Measurements from ENCODE around the gene ERVV-1. TPM values are rescaled to one million over a fixed set of nuclear protein-coding genes. Genes with fewer than 3 reads are reported as not detected.

The ERVV-1 gene
- total and polyA plus RNA-seq, 11 donors, result 0.06 TPM; not detected in 10

- peak overlapping the region in 5 of 12 donors; percentile 4 to 27 (median 6) for H3K4me3 ChIP-seq
- ATAC-seq, result peak in 2 of 4 donors; percentile 55 to 56
- peak overlapping the region in 3 of 12 donors; percentile 26 to 54 (median 34) for H3K27ac ChIP-seq
- DNase-seq, result no peak
- H3K9me3 ChIP-seq, result no peaks in the 10 kb centered on the region
- 27 to 37% (median 32%) methylated on average over 5 of the region's 5 CpGs for WGBS, 4 donors
- no peak for TF ChIP-seq POLR2A (IDR thresholded peaks at IDR 0.05)
- TF ChIP-seq CTCF (IDR thresholded peaks at IDR 0.05), result no peak
- H3K36me3 ChIP-seq, result no peaks in the 10 kb centered on the region
- intact Hi-C loops (cut with DNase I), result no loop called here
- peaks cover 0 to 4% (median 0%) of the 10 kb centered on the region in 12 donors for H3K4me1 ChIP-seq
- peaks cover 0 to 30% (median 0%) of the 10 kb centered on the region in 9 donors for H3K27me3 ChIP-seq
Measured at GRCh38 chr19:53007606-53008005, 6.1 kb upstream of the ERVV-1 start.

GRCh38 chr19:53008061-53008778, 5.5 kb upstream of the ERVV-1 start:
- Histone ChIP-seq H3K27me3 (peaks cover 0 to 30% (median 0%) of the 10 kb centered on the region in 9 donors), H3K9me3 (no peaks in the 10 kb centered on the region), H3K27ac (peak overlapping the region in 3 of 12 donors; percentile 26 to 54 (median 34)), H3K36me3 (no peaks in the 10 kb centered on the region), H3K4me3 (peak overlapping the region in 5 of 12 donors; percentile 4 to 27 (median 6)), H3K4me1 (peaks cover 0 to 4% (median 0%) of the 10 kb centered on the region in 12 donors)
- no peak for TF ChIP-seq POLR2A (IDR thresholded peaks at IDR 0.05)
- ATAC-seq, result peak in 1 of 4 donors; percentile 58
- 65 to 85% (median 74%) methylated on average over 25 of the region's 25 CpGs for WGBS, 4 donors
- DNase-seq, result no peak
- intact Hi-C loops (cut with DNase I), result no loop called here

- no peak for TF ChIP-seq CTCF (IDR thresholded peaks at IDR 0.05)
- TF ChIP-seq POLR2A (IDR thresholded peaks at IDR 0.05), result no peak
- ATAC-seq (no peak), DNase-seq (no peak)
- intact Hi-C loops (cut with DNase I), result no loop called here
- H3K36me3 ChIP-seq, result no peaks in the 10 kb centered on the region
- H3K9me3 ChIP-seq, result no peaks in the 10 kb centered on the region
- 37 to 62% (median 57%) methylated on average over 9 of the region's 9 CpGs for whole genome bisulfite sequencing, 4 donors
- no peak overlapping the region for H3K27ac ChIP-seq
- no peak overlapping the region for H3K4me3 ChIP-seq
- peaks cover 0 to 30% (median 0%) of the 10 kb centered on the region in 9 donors for H3K27me3 ChIP-seq
- peaks cover 0 to 4% (median 0%) of the 10 kb centered on the region in 12 donors for H3K4me1 ChIP-seq
Measured at GRCh38 chr19:53010494-53010893, 3.2 kb upstream of the ERVV-1 start.

GRCh38 chr19:53012006-53012405, 1.7 kb upstream of the ERVV-1 start:
- DNase-seq (no peak), ATAC-seq (no peak)
- 90 to 95% (median 92%) methylated on average over 6 of the region's 6 CpGs for WGBS, 4 donors
- Histone ChIP-seq H3K4me1 (peaks cover 0 to 4% (median 0%) of the 10 kb centered on the region in 12 donors), H3K4me3 (no peak overlapping the region), H3K9me3 (no peaks in the 10 kb centered on the region), H3K36me3 (no peaks in the 10 kb centered on the region), H3K27ac (no peak overlapping the region), H3K27me3 (peaks cover 0 to 30% (median 0%) of the 10 kb centered on the region in 9 donors)
- intact Hi-C loops (cut with DNase I), result no loop called here
- TF ChIP-seq CTCF (IDR thresholded peaks at IDR 0.05) (no peak), POLR2A (IDR thresholded peaks at IDR 0.05) (no peak)

Data from heart left ventricle (tissue), 16 donors.